IMR-90 (cell line): ENCODE data around the gene HOXC10. TPM values are rescaled to one million over a fixed set of nuclear protein-coding genes. Genes with fewer than 3 reads are reported as not detected.
A peak's percentile ranks its signal among the peaks of the same experiment; 100 is the strongest.

Source experiments
- ATAC-seq: fragments of 200-7000 bp; cut with Tn5 transposase; 2 replicates; pipeline ENCODE4 v1.9.1; 2020; ENCODE audit warnings: low read depth, mild to moderate bottlenecking, moderate library complexity
- BruUV-seq: library from RNA; stranded (reverse); fragments of 400-500 nt; replicated peaks from 2 replicates; lab custom pipeline; 2021; lab: Mats Ljungman, UMichigan
- CTCF ChIA-PET: fragments of 300-600 bp; formaldehyde crosslinking; extraction: SDS; loops from one replicate; lab custom pipeline; 2021; ENCODE audit warnings: antibody characterized with exemption; lab: Yijun Ruan, JAX
- POLR2A ChIA-PET: fragments of 300-600 bp; sonication (Branson Sonifier 250); formaldehyde crosslinking; loops from one replicate; lab custom pipeline; 2022; ENCODE audit warnings: antibody characterized with exemption; ENCODE audit not compliant: unreplicated experiment; lab: Charles Lee
- DNase-seq: peaks from one replicate; pipeline ENCODE4 v3.0.0; 2013
- H2AFZ ChIP-seq: replicated peaks from 2 replicates; pipeline ENCODE3; 2013; ENCODE audit warnings: low read length, mild to moderate bottlenecking; ENCODE audit not compliant: poor library complexity
- H2AK5ac ChIP-seq: 2 replicates; pipeline ENCODE4 v1.6.1; 2013; ENCODE audit warnings: low read depth, low read length, inconsistent platforms
- H2AK9ac ChIP-seq: replicated peaks from 2 replicates; pipeline ENCODE3; 2013; ENCODE audit warnings: mild to moderate bottlenecking, low read depth, low read length, moderate library complexity; ENCODE audit not compliant: poor library complexity
- H2BK120ac ChIP-seq: 2 replicates; pipeline ENCODE4 v1.6.1; 2013; ENCODE audit warnings: low read depth, low read length, inconsistent platforms
- H2BK15ac ChIP-seq: 3 replicates; pipeline ENCODE4 v1.6.1; 2013; ENCODE audit warnings: low read depth, low read length, inconsistent platforms
- H2BK20ac ChIP-seq: 2 replicates; pipeline ENCODE4 v1.6.1; 2013; ENCODE audit warnings: low read depth, mild to moderate bottlenecking, inconsistent platforms, low read length, moderate library complexity
- H2BK5ac ChIP-seq: 2 replicates; pipeline ENCODE4 v1.6.1; 2013; ENCODE audit warnings: mild to moderate bottlenecking, low read depth, low read length, inconsistent platforms; ENCODE audit not compliant: poor library complexity, severe bottlenecking
- H3K14ac ChIP-seq: replicated peaks from 2 replicates; pipeline ENCODE4 v1.6.1; 2013; ENCODE audit warnings: low read depth, low read length, inconsistent platforms
- H3K18ac ChIP-seq: 2 replicates; pipeline ENCODE4 v1.6.1; 2013; ENCODE audit warnings: low read depth, low read length, control low read depth
- H3K23ac ChIP-seq: 2 replicates; pipeline ENCODE4 v1.6.1; 2013; ENCODE audit warnings: low read depth, low read length, inconsistent platforms
- H3K27ac ChIP-seq: 2 replicates; pipeline ENCODE4 v1.5.1; 2013; ENCODE audit warnings: mild to moderate bottlenecking, control low read depth, low read length; ENCODE audit not compliant: insufficient read depth
- H3K27me3 ChIP-seq: 2 replicates; pipeline ENCODE4 v1.6.1; 2013; ENCODE audit warnings: low read length; ENCODE audit not compliant: control insufficient read depth, insufficient read depth
- H3K36me3 ChIP-seq: 2 replicates; pipeline ENCODE4 v1.6.1; 2013; ENCODE audit warnings: low read length, mixed read lengths; ENCODE audit not compliant: control insufficient read depth, insufficient read depth
- H3K4ac ChIP-seq: 2 replicates; pipeline ENCODE4 v1.6.1; 2013; ENCODE audit warnings: low read depth, low read length, inconsistent platforms
- H3K4me1 ChIP-seq: 2 replicates; pipeline ENCODE4 v1.6.1; 2013; ENCODE audit warnings: low read length, mixed read lengths; ENCODE audit not compliant: control insufficient read depth, insufficient read depth
- H3K4me2 ChIP-seq: 2 replicates; pipeline ENCODE4 v1.6.1; 2013; ENCODE audit warnings: low read depth, mild to moderate bottlenecking, control low read depth, low read length, moderate library complexity
- H3K4me3 ChIP-seq: 2 replicates; pipeline ENCODE4 v1.5.1; 2013; ENCODE audit warnings: low read depth, mild to moderate bottlenecking, control low read depth, low read length, moderate library complexity; ENCODE audit not compliant: insufficient read depth
- H3K56ac ChIP-seq: 2 replicates; pipeline ENCODE4 v1.6.1; 2013; ENCODE audit warnings: low read length, inconsistent platforms; ENCODE audit not compliant: insufficient read depth; ENCODE audit errors: extremely low read depth
- H3K79me1 ChIP-seq, 2 experiments: 2 replicates each; pipeline ENCODE4 v1.6.1; 2013; ENCODE audit warnings: low read length in 2 of 2, inconsistent platforms in 1 of 2, low read depth in 1 of 2
- H3K9ac ChIP-seq: 2 replicates; pipeline ENCODE4 v1.6.1; 2013; ENCODE audit warnings: low read depth, low read length, control low read depth
- H3K9me1 ChIP-seq: 2 replicates; pipeline ENCODE4 v1.6.1; 2013; ENCODE audit warnings: low read length, inconsistent platforms; ENCODE audit not compliant: insufficient read depth
- H3K9me3 ChIP-seq: 2 replicates; pipeline ENCODE4 v1.6.1; 2013; ENCODE audit warnings: low read length; ENCODE audit not compliant: control insufficient read depth, insufficient read depth
- H4K20me1 ChIP-seq: 2 replicates; pipeline ENCODE4 v1.6.1; 2013; ENCODE audit warnings: low read length, inconsistent platforms; ENCODE audit not compliant: insufficient read depth
- H4K5ac ChIP-seq: 2 replicates; pipeline ENCODE4 v1.6.1; 2013; ENCODE audit warnings: mild to moderate bottlenecking, low read depth, low read length, control low read depth
- H4K8ac ChIP-seq, 2 experiments: 2 replicates each; pipeline ENCODE4 v1.6.1; 2013; ENCODE audit warnings: low read depth in 2 of 2, low read length in 2 of 2, control low read depth in 1 of 2, inconsistent platforms in 1 of 2
- H4K91ac ChIP-seq: 2 replicates; pipeline ENCODE4 v1.6.1; 2013; ENCODE audit warnings: low read depth, low read length, inconsistent platforms; ENCODE audit not compliant: insufficient read depth
- BHLHE40 ChIP-seq: fragments of 150-350 bp; IDR thresholded peaks from 2 replicates; pipeline ENCODE4 v1.6.1; 2016; ENCODE audit warnings: mild to moderate bottlenecking, low read depth, low read length
- CEBPB ChIP-seq: IDR thresholded peaks from 2 replicates; pipeline ENCODE4 v1.6.1; 2012; ENCODE audit warnings: low read depth, low read length, improper control_type of control experiment
- CHD1 ChIP-seq: IDR thresholded peaks from 2 replicates; pipeline ENCODE4 v1.6.1; 2012; ENCODE audit warnings: low read depth, low read length, improper control_type of control experiment
- ELK1 ChIP-seq: fragments of 150-350 bp; IDR thresholded peaks from 2 replicates; pipeline ENCODE4 v1.6.1; 2016; ENCODE audit warnings: low read depth, mild to moderate bottlenecking, low read length, moderate library complexity, borderline replicate concordance
- FOS ChIP-seq: fragments of 150-350 bp; IDR thresholded peaks from 2 replicates; pipeline ENCODE4 v1.6.1; 2016; ENCODE audit warnings: low read depth, low read length
- MAFK ChIP-seq: IDR thresholded peaks from 2 replicates; pipeline ENCODE4 v1.6.1; 2012; ENCODE audit warnings: low read depth, low read length, improper control_type of control experiment
- MAZ ChIP-seq: IDR thresholded peaks from 2 replicates; pipeline ENCODE4 v1.6.1; 2012; ENCODE audit warnings: low read depth, mild to moderate bottlenecking, low read length, improper control_type of control experiment, moderate library complexity, borderline replicate concordance
- MXI1 ChIP-seq: IDR thresholded peaks from 2 replicates; pipeline ENCODE4 v1.6.1; 2012; ENCODE audit warnings: low read depth, mild to moderate bottlenecking, low read length, moderate library complexity, borderline replicate concordance
- NFE2L2 ChIP-seq: fragments of 150-350 bp; IDR thresholded peaks from 2 replicates; pipeline ENCODE4 v1.6.1; 2016; ENCODE audit warnings: low read depth, mild to moderate bottlenecking, low read length
- POLR2A ChIP-seq: IDR thresholded peaks from 2 replicates; pipeline ENCODE4 v1.6.1; 2012; ENCODE audit warnings: mild to moderate bottlenecking, low read depth, low read length
- RAD21 ChIP-seq: IDR thresholded peaks from 2 replicates; pipeline ENCODE4 v1.6.1; 2012; ENCODE audit warnings: low read length, improper control_type of control experiment
- RCOR1 ChIP-seq: IDR thresholded peaks from 2 replicates; pipeline ENCODE4 v1.6.1; 2012; ENCODE audit warnings: mild to moderate bottlenecking, low read length, improper control_type of control experiment; ENCODE audit not compliant: insufficient replicate concordance
- RFX5 ChIP-seq: IDR thresholded peaks from 2 replicates; pipeline ENCODE4 v1.8.0; 2012; ENCODE audit warnings: low read depth, mild to moderate bottlenecking, low read length, moderate library complexity
- SMC3 ChIP-seq: fragments of 150-350 bp; IDR thresholded peaks from 2 replicates; pipeline ENCODE4 v1.6.1; 2016; ENCODE audit warnings: low read depth, mild to moderate bottlenecking, antibody characterized with exemption, low read length, moderate library complexity
- USF2 ChIP-seq: fragments of 150-350 bp; IDR thresholded peaks from 2 replicates; pipeline ENCODE4 v1.6.1; 2017; ENCODE audit warnings: mild to moderate bottlenecking, antibody characterized with exemption, low read length, low read depth
- WGBS, 2 experiments: methylation state at CpG; one replicate each; pipeline versions ENCODE4 v1.1.5 to v1.1.7; 2013; ENCODE audit warnings: missing lambda C conversion rate in 2 of 2; ENCODE audit not compliant: insufficient read length in 1 of 2; ENCODE audit errors: extremely low coverage in 2 of 2; 5-methylcytosine and 5-hydroxymethylcytosine counted together
- dilution Hi-C: fragments of 300-500 bp; cut with HindIII; formaldehyde crosslinking; loops from one replicate; pipeline ENCODE4 v1.14.3; 2018; ENCODE audit warnings: low sequenced_read_pairs; ENCODE audit not compliant: unreplicated experiment
- in situ Hi-C: fragments of 300-500 bp; cut with MboI; formaldehyde crosslinking; loops from 3 replicates; pipeline ENCODE4 v1.14.3; 2019; ENCODE audit warnings: low sequenced_read_pairs, inconsistent platforms, mixed read lengths
- intact Hi-C: fragments of 100-400 bp; cut with micrococcal nuclease; formaldehyde crosslinking; loops from 2 replicates; pipeline ENCODE4 v1.10.0; 2022
- polyA plus RNA-seq, 3 experiments: library from polyadenylated mRNA; depleted of rRNA; stranded (reverse); fragments of >200 nt; gene quantifications; 2 replicates each; pipeline ENCODE4 v1.2.3, GENCODE V29; 2012; ENCODE audit warnings: low replicate concordance in 1 of 3
- total RNA-seq: library from RNA; depleted of rRNA; stranded (reverse); fragments of >200 nt; gene quantifications from 2 replicates; pipeline ENCODE4 v1.2.3, GENCODE V29; 2012
- TF ChIP-seq, protein P1 (sequence below): conservative IDR thresholded peaks from 2 replicates; pipeline ENCODE4 v1.5.1; 2012; ENCODE audit warnings: mild to moderate bottlenecking, low read depth, low read length, improper control_type of control experiment

The HOXC10 gene
- total and polyA plus RNA-seq, 2 of the 4 experiments (the other 2 are of a cell fraction) = 0.15 TPM; not detected in 1

DNA sequence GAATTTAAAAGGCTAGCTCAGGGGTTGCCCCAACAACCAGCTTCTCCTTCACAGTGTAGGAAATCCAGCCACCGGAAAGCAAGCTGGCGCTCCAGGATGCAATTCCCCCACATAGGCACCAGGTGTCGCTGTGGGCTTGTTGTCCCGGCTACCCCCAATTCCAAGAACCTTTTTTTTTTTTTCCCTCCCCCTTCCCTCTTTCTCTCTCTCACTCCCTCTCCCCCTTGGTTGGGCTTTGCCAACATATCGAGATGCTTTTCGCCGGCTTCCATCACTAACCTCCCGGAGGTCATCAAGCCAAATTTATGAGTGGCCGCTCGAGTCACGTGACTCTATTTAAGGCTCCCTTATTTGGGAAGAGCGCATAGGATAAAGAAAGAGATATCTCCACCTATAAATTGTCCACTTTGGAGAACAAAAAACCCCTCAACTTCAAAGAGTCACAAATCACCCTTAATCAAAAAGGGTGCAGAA is 47.7 kb downstream of the HOXC10 start, which contains the start of gene HOXC5:
Gene HOXC5, plus strand, starts transcription at position 424 of the 474 bp plus-strand sequence. CDS start 73 bp downstream, outside the sequence.
- dilution Hi-C loops = no loop called here
- no peak within 1 kb of the TSS for H3K9ac ChIP-seq
- ChIA-PET CTCF (interaction anchor here (0.6 to 1.0 kb wide), 12 partner anchors 11 to 813 kb away, joined by 3 to 11 read pairs (median 4); partner anchors contain the start of gene SMUG1), POLR2A (no interaction called here)
- no TSS peak for BruUV-seq
- in situ Hi-C loops = no loop called here
- H2BK120ac ChIP-seq = no peak within 1 kb of the TSS
- no peak within 1 kb of the TSS; the same call in 2 of the 3 replicates for H2BK15ac ChIP-seq
- no peak within 1 kb of the TSS for H3K27ac ChIP-seq
- H2BK5ac ChIP-seq = no peak within 1 kb of the TSS
- H3K18ac ChIP-seq = no peak within 1 kb of the TSS
- no peak within 1 kb of the TSS for H4K91ac ChIP-seq
- no peak within 1 kb of the TSS for H3K56ac ChIP-seq
- H4K5ac ChIP-seq = no peak within 1 kb of the TSS
- H3K9me3 ChIP-seq = peaks cover 11% of the 10 kb centered on the region
- H3K27me3 ChIP-seq = peaks cover 77% of the 10 kb centered on the region
- no peaks in the 10 kb centered on the region for H4K20me1 ChIP-seq
- H2AK5ac ChIP-seq = no peak within 1 kb of the TSS
- no peak within 1 kb of the TSS for H3K4me2 ChIP-seq
- H3K23ac ChIP-seq = no peak within 1 kb of the TSS
- TF ChIP-seq POLR2A (no peak), USF2 (peak; percentile 61; the same call in 1 of the 2 replicates), RCOR1 (no peak), CEBPB (no peak), MXI1 (no peak), SMC3 (peak; percentile 56), FOS (no peak), RAD21 (peak; percentile 70), BHLHE40 (no peak), CHD1 (no peak), RFX5 (no peak), NFE2L2 (no peak), MAZ (no peak), ELK1 (no peak), MAFK (no peak)
- TF ChIP-seq, protein P1, sequence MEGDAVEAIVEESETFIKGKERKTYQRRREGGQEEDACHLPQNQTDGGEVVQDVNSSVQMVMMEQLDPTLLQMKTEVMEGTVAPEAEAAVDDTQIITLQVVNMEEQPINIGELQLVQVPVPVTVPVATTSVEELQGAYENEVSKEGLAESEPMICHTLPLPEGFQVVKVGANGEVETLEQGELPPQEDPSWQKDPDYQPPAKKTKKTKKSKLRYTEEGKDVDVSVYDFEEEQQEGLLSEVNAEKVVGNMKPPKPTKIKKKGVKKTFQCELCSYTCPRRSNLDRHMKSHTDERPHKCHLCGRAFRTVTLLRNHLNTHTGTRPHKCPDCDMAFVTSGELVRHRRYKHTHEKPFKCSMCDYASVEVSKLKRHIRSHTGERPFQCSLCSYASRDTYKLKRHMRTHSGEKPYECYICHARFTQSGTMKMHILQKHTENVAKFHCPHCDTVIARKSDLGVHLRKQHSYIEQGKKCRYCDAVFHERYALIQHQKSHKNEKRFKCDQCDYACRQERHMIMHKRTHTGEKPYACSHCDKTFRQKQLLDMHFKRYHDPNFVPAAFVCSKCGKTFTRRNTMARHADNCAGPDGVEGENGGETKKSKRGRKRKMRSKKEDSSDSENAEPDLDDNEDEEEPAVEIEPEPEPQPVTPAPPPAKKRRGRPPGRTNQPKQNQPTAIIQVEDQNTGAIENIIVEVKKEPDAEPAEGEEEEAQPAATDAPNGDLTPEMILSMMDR = peak; percentile 71
- H2AFZ ChIP-seq = no peak within 1 kb of the TSS
- H2AK9ac ChIP-seq = no peak within 1 kb of the TSS
- no peak within 1 kb of the TSS for H3K4ac ChIP-seq
- no peaks in the 10 kb centered on the region for H3K79me1 ChIP-seq
- WGBS, 2 experiments = 0% methylated on average over 2 of the region's 12 CpGs; no CpG with 5 or more reads in 1 of the 2 experiments
- H3K4me3 ChIP-seq = no peak within 1 kb of the TSS; the same call in 1 of the 2 replicates
- DNase-seq = peak; percentile 38
- 0 out of 2 replicates have a peak, but pooled peaks have one; percentile 48 for ATAC-seq
- no peaks in the 10 kb centered on the region for H3K4me1 ChIP-seq
- H3K36me3 ChIP-seq = no peaks in the 10 kb centered on the region
- H4K8ac ChIP-seq = no peak within 1 kb of the TSS
- H3K14ac ChIP-seq = no peak within 1 kb of the TSS
- no peak within 1 kb of the TSS for H2BK20ac ChIP-seq
- no peaks in the 10 kb centered on the region for H3K9me1 ChIP-seq
- intact Hi-C loops = no loop called here
